HG02798 (cell line): ENCODE results near the gene DLEC1.

Experiments used
- ATAC-seq: cut with Tn5 transposase; IDR thresholded peaks from one replicate; pipeline ENCODE4 v1.9.1; 2021; ENCODE audit warnings: mild to moderate bottlenecking; ENCODE audit not compliant: unreplicated experiment, poor library complexity

DLEC1 gene

DNA sequence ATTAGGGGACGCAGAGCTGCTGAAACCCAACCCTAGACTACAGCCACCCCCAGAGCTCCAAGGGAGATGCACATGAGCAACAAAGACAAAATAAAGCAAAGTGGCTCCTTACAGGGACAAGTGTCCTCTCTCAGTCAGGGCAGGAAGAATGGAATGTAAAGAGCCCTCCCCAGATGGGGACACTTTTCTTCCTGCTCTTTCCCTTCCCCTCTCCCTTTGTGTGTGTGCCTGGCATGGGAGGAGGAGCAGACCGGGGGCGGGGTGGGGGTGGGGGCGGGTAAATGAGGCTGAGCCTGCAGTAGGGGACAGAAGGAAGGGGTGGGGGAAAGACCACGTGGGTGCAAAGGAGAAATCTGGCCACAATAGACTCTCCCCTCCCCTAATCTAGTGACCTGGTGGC lies 60.5 kb downstream of the DLEC1 start:
- no peak for ATAC-seq

DNA sequence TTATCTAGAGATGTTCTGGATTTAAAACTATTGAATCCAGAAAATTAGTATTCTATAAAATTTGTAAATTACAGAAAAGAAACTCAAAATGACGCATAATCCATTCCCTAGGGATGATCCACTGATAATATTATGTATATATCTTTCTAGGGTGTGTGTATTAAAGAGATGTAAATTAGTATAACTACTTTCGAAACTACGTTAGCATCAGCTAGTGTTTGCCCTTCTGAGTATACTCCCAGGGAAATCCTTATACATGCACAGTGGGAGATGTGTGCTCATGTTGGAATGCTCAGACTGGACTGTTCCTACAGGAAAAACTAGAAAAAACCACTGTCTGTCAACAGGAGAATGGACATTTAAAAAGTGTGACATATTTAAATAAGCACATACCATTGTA lies 61.5 kb downstream of the DLEC1 start:
- ATAC-seq: no peak

DNA sequence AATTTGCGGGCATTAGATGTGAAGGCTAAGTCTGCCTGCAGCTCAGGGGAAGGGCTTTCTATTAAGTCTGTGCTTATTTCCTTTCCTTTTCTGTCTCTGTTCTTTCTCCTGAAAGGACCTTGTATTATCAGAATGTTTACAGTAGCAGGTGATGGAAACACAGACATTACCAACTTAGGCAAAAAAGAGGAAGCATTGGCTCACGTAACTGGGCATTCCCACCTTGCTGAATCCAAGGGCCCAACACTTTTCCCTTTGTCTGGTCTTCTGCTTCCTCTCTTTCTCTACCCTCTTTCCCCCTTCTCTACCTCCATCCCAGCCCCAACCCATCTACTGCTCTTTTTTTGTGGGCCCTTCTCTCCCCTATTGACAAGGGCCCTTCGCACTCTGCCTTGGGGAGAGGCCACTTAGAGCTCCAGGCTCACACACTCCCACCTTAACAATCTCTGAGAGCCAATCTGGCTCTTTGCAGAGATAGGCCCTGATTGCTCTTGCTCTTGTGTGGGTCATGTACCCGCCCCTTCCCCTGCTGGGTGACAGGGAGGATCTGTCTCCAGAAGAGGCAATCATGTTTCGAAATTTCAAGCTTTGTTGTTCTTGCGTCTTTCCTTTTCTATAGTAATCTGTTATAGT lies 62.9 kb downstream of the DLEC1 start:
- no peak for ATAC-seq

DNA sequence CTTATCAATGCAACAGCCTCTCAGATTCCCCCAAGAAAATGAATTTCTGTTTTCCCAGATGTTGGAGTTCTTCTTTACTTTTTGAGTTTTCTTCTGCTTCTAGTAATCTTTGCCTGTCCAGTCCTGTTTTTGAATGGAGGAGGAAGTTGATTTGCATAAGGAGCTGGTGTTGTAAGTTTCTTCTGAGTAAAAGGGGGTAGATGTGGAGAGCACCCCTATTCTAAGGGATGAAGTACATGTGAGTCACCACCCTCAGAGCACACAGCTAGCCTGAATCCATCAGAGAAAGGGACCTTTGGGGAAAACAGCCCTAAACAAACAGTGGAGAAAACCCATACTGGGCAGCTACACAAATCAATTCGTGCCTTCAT lies 63.4 kb downstream of the DLEC1 start:
- ATAC-seq: no peak

DNA sequence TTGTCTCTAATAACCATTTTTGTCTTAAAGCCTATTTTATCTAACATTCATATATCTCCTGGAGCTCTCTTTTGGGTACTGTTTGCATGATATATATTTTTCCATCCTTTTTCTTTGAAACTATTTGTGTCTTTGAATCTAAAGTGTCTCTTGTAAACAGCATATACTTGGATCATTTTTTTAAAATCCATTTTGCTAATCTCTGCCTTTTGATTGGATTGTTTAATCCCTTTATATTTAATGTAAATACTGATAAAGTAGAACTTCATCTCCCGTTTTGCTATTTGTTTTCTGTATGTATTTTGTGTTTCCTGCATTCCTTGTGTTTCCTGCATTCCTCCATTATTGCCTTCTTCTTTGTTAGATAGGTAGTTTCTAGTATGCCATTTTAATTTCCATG lies 66.5 kb downstream of the DLEC1 start:
- no peak for ATAC-seq

DNA sequence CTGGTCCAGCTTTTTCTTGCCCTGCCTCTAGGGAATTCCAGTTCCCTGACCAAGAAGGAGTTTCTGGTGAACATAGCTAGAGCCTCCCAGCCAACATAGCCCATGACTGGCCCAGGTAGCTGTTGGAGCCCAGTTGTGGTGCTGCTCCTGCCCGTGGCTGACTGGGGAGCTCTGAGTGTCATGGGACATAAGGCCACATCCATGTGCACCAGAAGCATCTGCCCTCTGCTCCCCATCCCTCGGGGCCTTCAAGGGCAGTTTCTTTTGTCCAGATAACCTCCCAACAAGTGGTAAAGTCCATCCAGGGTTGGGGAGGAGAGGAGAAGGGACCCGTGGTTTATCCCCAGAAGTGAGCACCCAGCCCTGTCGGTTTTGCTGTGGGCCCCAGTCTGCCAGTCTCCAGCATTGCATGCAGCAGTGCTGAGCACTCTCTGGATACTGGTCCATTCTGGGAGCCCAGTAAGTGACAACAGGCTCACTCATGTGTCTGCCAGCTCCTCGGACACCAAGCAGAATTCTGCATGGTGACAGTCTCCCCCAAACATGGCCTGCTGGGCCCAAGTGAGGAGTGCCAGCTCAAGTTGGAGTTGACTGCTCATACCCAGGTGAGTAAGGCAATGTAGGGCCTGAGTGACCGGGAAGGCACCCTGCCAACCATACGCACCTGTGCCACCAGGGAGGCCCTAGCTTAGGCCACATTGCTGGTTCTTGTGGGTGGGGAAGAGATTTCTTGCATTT lies 69.1 kb downstream of the DLEC1 start:
- ATAC-seq: no peak

DNA sequence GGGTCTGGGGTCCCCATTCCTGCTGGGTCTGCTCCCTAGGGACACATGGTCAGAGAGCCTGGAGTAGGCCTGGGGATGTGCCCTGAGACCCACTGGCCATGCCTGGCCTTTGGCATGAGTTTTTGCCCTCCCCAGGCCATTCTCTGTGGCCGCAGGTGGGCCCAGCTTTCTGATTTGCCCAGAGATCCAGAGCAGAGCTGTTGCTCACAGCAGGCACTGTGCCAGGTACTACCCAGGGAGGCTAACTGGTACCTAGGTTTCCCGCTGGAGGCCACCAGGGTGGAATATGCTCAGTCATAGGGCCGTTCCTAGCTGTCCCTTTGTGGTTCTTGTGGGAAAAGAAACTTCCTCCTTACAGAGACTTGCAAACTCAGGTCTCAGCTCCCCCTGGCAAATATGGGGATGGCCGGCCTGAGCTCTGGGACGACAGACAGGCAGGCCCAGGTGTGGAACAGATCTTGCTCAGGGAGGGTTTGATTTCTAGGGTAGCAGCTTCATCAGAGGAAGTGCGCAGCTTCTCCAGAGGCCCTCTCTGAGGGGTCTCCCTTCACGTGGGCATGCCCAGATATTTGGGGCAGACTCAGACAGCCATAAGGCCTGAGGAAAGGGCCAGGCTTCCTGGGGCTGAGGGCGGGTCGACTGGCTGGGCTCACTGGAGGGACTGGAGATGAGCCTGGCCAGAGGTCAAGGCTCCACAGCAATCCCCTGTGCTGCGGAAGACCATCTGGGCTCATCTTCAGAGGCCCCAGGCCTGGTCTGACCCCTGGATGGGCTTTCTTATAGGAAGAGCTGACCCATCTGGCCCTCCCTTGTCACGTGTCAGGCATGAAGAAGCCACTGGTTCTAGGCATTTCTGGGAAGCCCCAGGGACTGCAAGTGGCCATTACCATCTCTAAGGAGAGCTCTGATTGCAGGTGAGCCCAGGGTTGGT lies 69.9 kb downstream of the DLEC1 start:
- no peak for ATAC-seq

DNA sequence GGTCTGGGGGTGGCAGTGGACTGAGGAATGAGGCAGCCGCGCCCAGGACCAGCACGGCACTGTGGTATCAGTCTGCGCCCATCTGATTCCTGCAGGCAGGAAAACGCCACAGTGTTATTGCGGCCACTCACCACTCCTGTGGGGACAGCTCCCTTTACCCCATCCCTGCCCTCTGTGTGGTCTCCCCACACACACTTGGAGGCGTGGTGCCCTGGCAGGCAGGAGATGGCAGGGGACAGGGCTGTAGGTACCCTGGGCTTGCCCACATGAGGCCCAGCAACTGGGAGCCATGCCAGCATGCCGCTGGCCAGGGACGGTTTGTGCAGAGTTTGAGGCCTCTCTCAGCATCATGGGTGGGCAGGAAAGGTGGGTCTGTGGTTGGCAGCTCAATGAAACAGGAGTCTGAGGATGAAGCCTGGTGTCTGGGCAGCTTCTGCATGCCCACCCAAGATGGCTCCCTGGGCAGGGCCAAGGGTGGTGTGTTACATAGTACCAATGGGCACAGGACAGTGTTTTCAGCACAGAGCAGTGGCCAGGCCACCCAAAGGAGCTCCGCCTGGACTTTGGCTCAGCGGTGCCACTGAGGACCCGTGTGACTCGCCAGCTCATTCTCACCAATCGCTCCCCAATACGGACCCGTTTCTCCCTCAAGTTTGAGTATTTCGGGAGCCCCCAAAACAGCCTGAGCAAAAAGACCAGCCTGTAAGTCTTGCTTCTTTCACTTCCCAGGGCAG lies 70.7 kb downstream of the DLEC1 start:
- ATAC-seq: no peak

DNA sequence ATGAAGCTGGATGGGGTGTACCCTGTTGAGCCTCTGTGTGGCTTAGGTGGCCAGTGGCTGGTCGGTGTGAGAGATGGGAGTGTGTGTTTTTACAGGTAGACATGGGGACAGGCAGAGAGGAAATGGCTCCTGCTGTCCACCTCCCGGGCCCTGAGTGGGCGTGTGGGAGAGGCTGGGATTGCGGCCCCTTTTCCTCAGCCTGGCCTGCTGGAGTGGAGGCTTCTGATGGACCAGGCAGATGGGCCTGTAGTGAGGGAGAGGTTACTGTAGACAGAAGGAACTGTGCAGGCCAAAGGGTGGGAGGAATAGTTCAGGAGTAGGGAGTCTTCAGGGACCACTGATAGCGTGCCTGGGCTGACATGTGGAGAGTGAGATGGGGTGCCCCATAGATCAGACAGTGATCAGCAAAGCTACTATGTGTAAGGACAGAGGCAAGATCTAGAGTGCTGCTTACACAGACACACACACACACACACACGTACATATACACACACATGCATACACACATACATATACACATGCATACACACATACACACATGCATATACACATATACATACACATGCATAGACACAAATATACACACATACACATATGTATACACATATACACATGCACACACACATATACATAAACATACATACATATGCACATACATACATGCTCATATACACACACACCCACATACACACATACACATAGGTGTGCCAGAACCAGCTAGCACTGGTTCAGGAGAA lies 71.5 kb downstream of the DLEC1 start:
- ATAC-seq: no peak

DNA sequence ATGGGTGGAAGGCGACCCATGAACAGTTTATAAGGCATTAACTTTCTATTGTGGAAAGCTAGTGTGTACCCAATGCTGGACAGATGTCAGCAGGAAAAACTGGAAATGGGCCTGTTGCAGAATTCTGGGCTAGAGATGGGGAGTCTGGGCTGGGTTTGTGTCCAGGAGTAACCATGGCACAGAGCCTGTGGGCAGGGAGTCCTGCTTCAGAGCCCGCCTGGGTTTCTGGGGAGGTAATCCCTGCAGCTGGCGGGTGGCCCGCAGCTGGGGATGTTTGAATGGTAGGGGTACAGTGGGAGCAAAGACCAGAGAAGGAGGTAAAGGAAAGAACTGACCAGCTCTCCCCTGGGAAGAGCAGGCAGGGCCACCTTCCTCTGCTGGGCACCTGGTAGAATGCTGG lies 72.2 kb downstream of the DLEC1 start:
- ATAC-seq: no peak

DNA sequence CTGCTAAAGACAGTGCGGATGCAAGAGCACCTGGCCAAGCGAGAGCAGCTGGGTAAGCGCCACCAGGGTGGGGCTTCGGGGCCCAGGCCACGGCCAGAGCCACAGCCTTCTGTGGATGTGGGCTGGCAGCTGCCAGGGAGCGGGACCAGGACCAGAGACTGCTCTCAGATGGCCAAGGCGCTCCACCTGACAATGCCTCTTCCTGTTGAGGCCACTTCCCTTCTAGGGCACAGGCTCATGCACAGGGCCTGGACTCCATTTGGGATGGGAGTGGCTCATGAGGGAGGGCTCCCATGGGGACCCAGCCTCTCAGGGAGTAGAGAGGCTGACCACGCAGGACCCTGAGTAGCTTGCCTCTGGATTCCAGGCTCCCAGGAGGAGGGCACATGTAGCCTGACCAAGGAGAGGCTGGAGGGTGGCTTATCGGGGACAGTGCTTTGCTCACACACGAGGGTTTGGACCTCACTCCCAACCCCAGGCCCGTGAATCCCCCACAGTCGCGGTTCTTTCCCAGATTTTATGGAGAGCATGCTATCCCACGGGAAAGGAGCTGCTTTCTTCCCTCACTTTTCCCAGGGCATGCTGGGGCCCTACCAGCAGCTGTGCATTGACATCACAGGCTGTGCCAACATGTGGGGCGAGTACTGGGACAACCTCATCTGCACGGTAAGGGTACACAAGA lies 72.8 kb downstream of the DLEC1 start:
- no peak for ATAC-seq

DNA sequence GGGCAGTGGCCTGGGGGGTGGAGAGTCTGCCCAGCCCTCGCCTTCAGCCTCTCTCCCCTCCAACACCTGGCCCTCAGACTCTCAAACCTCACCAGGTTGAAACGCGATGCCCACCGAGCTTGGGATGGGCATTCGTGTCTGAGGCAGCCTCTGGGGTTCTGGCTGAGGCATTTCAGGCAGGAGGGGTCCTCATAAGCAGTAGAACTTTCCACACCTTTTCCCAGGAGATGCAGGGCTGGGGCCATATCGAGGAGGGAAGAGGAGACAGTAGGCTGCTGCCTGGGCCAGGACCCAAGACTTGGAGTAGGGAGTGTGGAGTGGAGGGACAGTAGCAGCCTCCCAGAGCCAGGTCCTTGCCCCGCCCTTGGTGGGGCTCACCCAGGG lies 73.4 kb downstream of the DLEC1 start:
- no peak for ATAC-seq

DNA sequence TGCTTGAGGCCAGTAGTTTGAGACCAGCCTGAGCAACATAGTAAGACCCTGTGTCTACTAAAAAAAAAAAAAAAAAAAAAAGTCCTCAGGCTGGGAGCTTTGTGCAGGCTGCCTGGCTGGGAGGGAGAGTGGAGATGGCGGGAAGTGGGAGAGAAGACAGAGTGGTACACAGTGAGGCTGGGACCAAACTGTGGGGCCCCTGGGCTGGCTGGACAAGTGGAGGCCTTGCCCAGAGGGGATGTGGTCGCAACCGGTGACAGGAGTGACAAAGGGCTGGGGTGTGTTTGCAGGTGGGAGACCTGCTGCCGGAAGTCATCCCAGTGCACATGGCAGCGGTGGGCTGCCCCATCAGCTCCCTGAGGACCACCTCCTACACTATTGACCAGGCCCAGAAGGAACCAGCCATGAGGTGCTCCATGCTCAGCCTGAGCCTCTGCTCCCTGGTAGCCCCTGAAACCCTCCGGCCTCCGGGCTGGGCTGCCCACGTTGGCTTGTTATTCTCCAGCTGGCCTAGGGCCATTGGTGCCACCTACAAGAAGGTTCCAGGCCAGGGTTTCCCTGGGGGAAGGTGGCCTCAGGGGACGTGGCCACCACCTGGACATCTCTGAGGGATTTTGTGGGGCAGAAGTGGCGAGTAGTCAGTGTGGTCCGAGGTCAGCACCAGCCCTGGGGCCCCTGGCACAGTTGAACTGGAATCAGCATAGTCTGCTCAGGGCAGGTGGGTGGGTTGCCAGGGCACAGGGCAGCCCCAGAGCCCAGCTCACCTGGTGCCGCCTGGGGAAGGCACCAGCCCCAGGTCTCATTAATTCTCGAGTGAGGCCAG lies 75.3 kb downstream of the DLEC1 start:
- no peak for ATAC-seq

DNA sequence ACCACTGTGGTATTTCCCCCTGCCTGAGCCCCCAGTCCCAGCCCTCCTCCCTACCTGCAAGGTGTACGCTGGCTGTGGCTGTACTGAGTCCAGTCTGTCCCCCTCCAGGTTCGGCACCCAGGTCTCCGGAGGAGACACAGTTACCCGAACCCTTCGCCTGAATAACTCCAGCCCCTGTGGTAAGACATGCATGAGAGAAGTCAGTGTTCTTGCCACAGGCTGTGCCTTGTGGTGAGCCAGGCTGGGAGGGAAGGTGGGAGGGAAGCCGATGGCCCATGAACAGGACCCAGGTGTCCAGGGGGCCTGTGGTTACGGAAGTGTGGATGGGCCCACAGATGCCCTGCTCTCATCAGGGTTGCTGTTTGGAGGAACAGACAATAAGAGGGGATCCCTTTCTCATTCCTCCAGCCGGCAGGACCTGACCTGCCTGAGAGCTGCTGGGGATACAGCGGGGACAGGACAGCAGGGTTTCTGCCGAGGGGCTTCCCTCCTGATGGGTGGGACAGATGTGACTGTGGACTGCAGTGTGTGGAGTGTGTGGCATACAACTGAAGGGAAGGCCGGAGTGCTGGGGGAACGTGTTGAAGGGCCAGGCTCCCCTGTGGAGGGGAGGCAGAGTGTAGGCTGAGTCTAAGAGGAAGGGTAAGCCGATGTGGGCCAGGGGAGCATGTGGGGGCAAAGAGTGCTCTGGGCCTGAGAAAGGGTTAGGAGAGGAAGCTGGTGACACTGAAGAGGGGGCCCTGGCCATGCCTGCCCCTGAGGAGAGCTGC lies 76.1 kb downstream of the DLEC1 start:
- ATAC-seq: no peak

DNA sequence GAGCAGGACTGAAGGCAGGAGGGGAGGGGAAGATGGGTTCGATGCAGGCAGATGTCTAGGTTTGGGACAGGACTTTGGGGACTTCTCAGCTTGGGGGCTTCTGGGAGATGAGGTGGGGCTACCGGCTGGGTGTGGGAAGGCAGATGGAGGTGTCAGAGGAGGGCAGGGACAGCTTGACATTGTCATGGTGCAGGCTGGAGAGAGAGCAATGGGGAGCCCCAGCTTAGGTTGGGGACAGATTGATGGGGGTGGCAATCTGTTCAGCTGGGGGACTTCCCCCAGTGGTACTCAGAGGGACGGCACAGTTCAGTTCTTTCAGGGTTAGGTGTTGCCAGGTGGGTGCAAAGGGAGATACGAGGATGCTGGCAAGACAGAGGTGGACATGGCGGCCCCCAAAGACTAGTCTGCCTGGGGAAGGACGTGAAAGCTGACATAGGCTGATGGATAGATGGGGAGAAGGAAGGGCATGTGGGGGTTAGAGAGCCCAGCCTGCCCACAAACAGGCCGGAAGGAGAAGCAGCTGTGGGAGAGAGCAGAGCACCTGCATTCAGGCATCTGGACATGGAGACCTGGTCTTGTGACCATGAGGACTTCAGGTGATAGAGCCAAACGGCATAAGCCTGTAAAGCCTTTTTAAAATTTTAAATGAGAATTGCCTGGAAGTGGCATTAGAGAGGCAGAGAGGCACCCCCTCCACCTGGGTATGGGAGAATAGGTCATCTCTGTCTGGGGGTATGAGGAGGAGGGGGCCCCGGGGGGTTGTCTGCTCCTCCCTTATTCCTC lies 76.8 kb downstream of the DLEC1 start:
- ATAC-seq: no peak

DNA sequence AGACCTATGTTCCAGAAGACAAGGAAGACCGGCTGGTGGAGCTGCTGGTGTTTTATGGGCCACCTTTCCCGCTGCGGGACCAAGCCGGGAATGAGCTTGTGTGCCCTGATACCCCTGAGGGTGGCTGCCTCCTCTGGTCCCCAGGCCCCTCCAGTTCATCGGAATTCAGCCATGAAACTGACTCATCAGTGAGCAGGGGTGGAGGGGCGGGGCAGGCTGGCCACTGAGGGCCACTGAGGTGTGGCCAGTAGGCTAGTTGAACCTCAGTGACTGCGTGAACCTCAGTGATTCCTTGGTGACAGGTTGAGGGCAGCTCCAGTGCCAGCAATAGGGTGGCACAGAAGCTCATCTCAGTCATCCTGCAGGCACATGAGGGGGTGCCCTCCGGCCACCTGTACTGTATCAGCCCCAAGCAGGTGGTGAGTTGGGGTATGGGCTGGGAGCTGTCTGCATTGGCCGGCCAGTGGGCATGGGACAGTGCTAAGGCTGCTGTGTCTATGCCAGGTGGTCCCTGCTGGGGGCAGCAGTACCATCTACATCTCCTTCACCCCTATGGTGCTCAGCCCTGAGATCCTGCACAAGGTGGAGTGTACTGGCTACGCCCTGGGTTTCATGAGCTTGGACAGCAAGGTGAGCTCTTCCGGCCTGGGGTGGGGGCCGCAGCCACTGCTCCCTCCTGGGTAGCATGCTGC lies 77.6 kb downstream of the DLEC1 start:
- ATAC-seq: no peak
